HG03108 (cell line): ENCODE measurements around the gene CMTM1.
"Not testable (repeated sequence)": the region's sequence is repeated elsewhere in the genome, so short reads cannot be mapped to it uniquely, and the experiment has no call there.

Experiments
- ATAC-seq: cut with Tn5 transposase; IDR thresholded peaks from one replicate; pipeline ENCODE4 v1.9.1; 2021; ENCODE audit warnings: moderate library complexity; ENCODE audit not compliant: unreplicated experiment

Gene CMTM1

DNA sequence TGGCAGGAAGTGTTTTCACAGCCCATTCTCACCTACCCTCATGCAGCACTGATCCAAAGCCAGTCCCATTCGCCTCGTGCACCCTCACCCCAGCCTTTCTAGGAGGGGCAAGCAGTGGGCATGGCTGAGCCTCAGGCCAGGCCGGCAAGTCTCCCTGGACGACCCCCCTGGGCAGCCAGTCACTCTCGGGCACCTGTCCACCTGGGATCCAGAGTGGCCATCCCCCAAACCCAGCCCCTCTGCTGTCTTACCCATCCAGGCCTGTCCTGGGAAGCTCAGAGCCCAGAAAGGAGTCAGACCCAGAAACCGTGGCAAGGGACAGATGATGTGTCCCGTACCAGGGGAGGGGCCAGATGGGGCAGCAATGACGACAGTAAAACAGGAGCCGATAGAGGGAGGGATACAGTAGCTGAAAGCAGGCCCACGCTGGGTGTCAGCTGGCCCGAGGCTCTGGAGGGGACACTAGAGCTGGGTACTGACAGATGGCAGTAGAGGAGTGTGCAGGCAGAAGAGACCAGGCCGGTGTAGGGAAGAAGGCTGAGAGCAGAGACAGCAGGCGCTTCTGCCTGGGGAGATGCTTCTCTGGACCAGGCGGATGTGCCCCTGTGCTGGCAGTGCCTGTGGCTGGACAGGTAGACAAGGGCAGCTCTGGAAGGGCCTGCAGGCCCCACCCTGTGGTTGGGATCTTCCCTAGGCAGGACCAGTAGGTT lies 44.0 kb downstream of the CMTM1 start:
- no peak for ATAC-seq

- not testable (repeated sequence) for ATAC-seq
Measured at GRCh38 chr16:66611911-66612310, 45.7 kb downstream of the CMTM1 start.

DNA sequence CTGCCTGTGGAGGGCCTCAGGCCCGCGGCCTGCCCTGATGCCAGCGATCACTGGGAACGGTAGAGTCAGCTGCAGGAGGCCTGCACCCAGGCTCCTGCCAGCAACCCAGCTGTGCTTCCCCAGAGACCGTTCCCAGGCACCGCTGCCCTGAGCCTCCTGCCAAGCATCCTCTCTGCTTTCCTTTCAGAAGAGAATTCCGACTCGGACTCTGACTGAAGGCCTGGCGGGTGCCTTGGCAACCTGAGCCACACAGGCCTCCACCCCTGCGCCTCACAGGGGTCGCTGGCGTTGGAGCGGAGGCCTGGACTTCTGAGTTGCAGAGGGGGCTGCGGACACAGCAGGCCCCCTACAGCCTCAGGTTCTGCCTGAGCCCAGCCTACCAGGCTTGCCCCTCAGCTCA lies 46.2 kb downstream of the CMTM1 start:
- ATAC-seq: no peak

DNA sequence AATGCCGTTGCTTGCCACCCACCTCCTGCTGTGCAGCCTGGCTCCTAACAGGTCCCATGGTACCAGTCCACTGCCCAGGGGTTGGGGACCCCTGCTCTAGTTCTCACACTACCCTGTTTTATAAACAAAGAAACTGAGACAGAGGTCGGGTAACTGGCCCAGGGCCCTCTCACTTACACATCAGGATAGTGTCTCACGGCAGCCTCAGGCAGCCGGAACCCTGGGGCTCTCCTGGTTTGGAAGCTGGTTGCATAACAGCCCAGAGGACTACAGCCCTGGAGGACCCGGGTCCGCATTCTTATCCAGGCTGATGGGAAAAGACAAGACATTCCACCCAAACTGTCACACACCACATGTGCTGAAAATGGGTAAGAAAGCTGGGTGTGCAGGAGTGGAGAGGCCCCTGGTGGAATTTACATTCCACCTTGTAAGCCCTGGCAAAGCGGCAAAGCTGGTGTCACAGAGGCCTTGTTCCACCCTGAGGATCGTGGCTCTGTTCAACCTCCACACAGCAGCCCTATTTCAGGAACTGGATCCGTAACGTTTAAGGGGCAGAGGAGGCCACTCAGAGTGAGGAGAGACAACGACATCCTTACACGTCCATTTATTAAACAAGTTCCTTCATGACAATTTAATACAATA lies 48.0 kb downstream of the CMTM1 start:
- no peak for ATAC-seq

DNA sequence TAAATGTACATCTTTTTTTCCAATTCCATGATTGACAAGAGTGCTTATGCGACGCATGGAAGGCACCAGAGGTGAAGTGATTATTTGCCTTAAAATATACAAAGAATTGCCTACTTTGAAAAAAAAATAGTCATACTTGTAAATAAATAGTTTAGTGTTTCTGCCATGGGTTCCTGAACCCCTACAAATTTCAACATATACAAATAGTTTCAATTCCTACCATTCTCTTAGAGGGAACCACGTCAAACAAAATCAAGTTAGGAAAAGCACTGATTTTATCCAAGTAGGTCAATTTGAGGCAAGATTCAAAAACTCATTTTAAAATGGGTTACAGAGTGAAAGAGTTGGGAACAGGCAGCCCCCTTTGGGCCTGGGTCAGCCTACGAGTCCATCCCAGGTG lies 49.9 kb downstream of the CMTM1 start:
- no peak for ATAC-seq

- no peak for ATAC-seq
Measured at GRCh38 chr16:66616592-66616991, 50.4 kb downstream of the CMTM1 start.

GRCh38 chr16:66617010-66617434 lies 50.8 kb downstream of the CMTM1 start:
- no peak for ATAC-seq

DNA sequence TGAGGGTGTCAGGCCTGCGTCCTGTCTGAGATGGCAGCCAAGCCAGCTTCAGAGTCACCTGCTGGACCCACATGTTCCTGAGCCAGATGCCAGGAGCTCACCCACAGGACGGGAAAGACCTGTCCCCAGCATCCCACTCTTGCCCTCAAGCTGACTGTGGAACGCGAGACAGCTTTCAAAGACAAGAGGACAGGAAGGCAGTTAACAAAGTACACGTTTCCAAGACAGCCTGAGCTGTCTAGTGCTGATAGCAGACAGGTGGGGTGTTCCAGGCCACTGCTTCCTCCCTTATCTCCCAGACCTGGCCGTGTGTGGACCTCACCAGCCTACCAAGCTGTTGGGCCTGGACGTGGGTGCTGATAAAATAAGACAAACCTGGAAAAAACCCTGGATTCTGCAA lies 51.5 kb downstream of the CMTM1 start:
- ATAC-seq: no peak

DNA sequence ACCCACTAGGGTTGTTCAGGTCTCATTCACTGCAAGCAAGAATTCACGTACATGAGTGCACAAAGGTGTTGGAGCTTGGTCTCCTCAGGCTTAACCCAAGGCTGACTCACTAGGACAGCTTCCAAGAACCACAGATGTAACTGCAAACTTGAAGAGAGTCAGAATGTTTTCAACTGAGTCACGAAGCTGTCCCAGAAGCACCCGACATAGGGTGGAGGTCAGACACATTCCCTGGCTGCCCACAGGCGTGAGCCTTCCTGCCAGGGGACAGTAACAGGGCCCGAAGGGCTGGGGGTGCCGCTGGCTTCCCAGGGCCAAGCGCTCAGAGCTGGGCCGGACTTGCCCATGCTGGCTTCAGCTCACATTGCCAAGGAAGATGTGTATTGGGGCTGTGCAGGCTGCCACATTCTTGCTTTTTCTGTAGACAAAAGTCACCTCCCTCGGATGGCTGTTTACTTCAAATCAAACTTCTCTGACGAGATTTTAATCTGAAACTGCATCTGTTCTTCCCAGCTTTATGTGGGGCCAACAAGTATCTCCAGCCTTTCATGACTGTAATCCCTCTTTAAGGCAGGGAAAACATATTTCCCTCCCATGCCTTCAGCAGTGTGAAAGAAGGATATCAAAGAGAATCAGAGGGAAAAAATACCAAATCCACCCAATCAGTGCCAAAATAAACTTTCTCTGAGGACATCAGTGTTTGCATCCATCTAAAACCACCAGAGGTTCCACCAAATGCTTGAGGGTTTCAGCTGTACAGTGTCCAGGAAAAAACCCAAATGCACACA lies 52.5 kb downstream of the CMTM1 start:
- ATAC-seq: no peak

GRCh38 chr16:66619534-66620428 lies 53.5 kb downstream of the CMTM1 start:
- ATAC-seq: no peak

DNA sequence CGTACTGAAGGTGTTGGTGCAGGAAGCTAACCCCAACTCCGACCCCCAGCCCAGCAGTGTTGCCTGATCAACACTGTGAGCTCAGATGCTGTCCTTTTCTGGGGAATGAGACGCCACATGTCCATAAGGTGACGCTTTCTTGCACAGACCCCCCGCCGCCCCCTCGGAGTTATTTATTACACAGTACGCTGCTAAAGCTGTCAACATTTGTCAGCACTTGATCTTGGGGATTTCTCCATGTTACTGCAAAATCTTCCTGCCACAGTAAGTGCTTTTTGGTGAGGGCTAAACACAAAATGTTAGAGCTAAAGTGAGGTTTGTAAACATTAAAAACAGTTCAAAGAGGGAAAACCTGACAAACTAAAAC lies 54.2 kb downstream of the CMTM1 start:
- no peak for ATAC-seq

DNA sequence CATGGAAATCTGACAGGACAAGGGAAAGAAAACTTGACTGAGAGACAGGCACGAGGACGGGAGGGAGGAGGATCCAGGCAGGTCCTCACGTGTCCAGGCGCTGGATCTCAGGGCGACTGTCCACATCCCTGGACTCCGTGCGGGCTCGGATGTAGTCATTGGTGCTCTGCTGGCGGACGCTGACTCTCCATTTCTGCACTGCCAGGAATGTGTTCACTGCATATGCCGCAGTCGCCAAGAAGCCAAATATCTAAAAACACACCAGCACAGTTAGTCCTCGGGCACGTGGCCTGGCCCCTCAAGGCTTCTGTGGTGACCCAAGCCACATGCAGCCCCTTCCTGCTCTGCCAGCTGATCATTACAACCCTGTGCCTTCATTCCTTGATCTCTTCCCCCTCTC lies 55.7 kb downstream of the CMTM1 start:
- ATAC-seq: no peak

GRCh38 chr16:66622863-66623262 lies 56.6 kb downstream of the CMTM1 start:
- no peak for ATAC-seq

- no peak for ATAC-seq
Measured at GRCh38 chr16:66623755-66624154, 57.5 kb downstream of the CMTM1 start.

GRCh38 chr16:66627611-66628378 lies 61.6 kb downstream of the CMTM1 start:
- not testable (repeated sequence) for ATAC-seq
